ENCODE results near the gene KCNJ10.

The KCNJ10 gene

GRCh38 chr1:160007577-160008200 lies 62.3 kb downstream of the KCNJ10 start:
- DNase-seq (ENCODE audit: low read depth, low spot score): peak; percentile 36
- no peak overlapping the region for H3K4me3 ChIP-seq (ENCODE audit: low read length)

- DNase-seq (ENCODE audit: low read depth, low spot score): peak; percentile 71
- H3K4me3 ChIP-seq (ENCODE audit: low read length): no peak overlapping the region
These were observed 63.5 kb downstream of the KCNJ10 start for GRCh38 chr1:160006312-160006940.

GRCh38 chr1:160005070-160005469 lies 64.9 kb downstream of the KCNJ10 start:
- DNase-seq (ENCODE audit: low read depth, low spot score): no peak
- H3K4me3 ChIP-seq (ENCODE audit: low read length): no peak overlapping the region

GRCh38 chr1:160004425-160004824 lies 65.5 kb downstream of the KCNJ10 start:
- DNase-seq (ENCODE audit: low read depth, low spot score): no peak
- H3K4me3 ChIP-seq (ENCODE audit: low read length): no peak overlapping the region

GRCh38 chr1:160004001-160004400 lies 66.0 kb downstream of the KCNJ10 start:
- no peak overlapping the region for H3K4me3 ChIP-seq (ENCODE audit: low read length)
- DNase-seq (ENCODE audit: low read depth, low spot score): no peak

- no peak for DNase-seq (ENCODE audit: low read depth, low spot score)
- no peak overlapping the region for H3K4me3 ChIP-seq (ENCODE audit: low read length)
These were observed 68.5 kb downstream of the KCNJ10 start for GRCh38 chr1:160001440-160001839.

GRCh38 chr1:159999204-159999603 lies 70.8 kb downstream of the KCNJ10 start:
- no peak for DNase-seq (ENCODE audit: low read depth, low spot score)
- H3K4me3 ChIP-seq (ENCODE audit: low read length): no peak overlapping the region

GRCh38 chr1:159996653-159997052 lies 73.3 kb downstream of the KCNJ10 start:
- DNase-seq (ENCODE audit: low read depth, low spot score): no peak

GRCh38 chr1:159994896-159995295 lies 75.1 kb downstream of the KCNJ10 start:
- no peak for DNase-seq (ENCODE audit: low read depth, low spot score)

More at GRCh38 chr1:159996653-159997052, 73.3 kb downstream of the KCNJ10 start:
- no peak overlapping the region for H3K4me3 ChIP-seq (ENCODE audit: low read length)

GRCh38 chr1:159993911-159994310 lies 76.0 kb downstream of the KCNJ10 start:
- DNase-seq (ENCODE audit: low read depth, low spot score): no peak
- no peak overlapping the region for H3K4me3 ChIP-seq (ENCODE audit: low read length)

More at GRCh38 chr1:159994896-159995295, 75.1 kb downstream of the KCNJ10 start:
- H3K4me3 ChIP-seq (ENCODE audit: low read length): no peak overlapping the region

- no peak for DNase-seq (ENCODE audit: low read depth, low spot score)
- H3K4me3 ChIP-seq (ENCODE audit: low read length): no peak overlapping the region
These were observed 77.8 kb downstream of the KCNJ10 start for GRCh38 chr1:159992161-159992560.

- peak; percentile 35 for DNase-seq (ENCODE audit: low read depth, low spot score)
- no peak overlapping the region for H3K4me3 ChIP-seq (ENCODE audit: low read length)
These were observed 78.4 kb downstream of the KCNJ10 start for GRCh38 chr1:159991513-159991912.

- DNase-seq (ENCODE audit: low read depth, low spot score): no peak
These were observed 80.0 kb downstream of the KCNJ10 start for GRCh38 chr1:159990005-159990404.

GRCh38 chr1:159989581-159989980 lies 80.4 kb downstream of the KCNJ10 start:
- H3K4me3 ChIP-seq (ENCODE audit: low read length): no peak overlapping the region
- DNase-seq (ENCODE audit: low read depth, low spot score): no peak

More at GRCh38 chr1:159990005-159990404, 80.0 kb downstream of the KCNJ10 start:
- no peak overlapping the region for H3K4me3 ChIP-seq (ENCODE audit: low read length)

- no peak for DNase-seq (ENCODE audit: low read depth, low spot score)
- H3K4me3 ChIP-seq (ENCODE audit: low read length): no peak overlapping the region
These were observed 82.0 kb downstream of the KCNJ10 start for GRCh38 chr1:159988006-159988405.

GRCh38 chr1:159987186-159987585 lies 82.8 kb downstream of the KCNJ10 start:
- DNase-seq (ENCODE audit: low read depth, low spot score): no peak
- no peak overlapping the region for H3K4me3 ChIP-seq (ENCODE audit: low read length)

GRCh38 chr1:159986531-159986930 lies 83.4 kb downstream of the KCNJ10 start:
- no peak for DNase-seq (ENCODE audit: low read depth, low spot score)
- no peak overlapping the region for H3K4me3 ChIP-seq (ENCODE audit: low read length)

- no peak overlapping the region for H3K4me3 ChIP-seq (ENCODE audit: low read length)
- DNase-seq (ENCODE audit: low read depth, low spot score): no peak
These were observed 83.9 kb downstream of the KCNJ10 start for GRCh38 chr1:159986093-159986492.

- no peak for DNase-seq (ENCODE audit: low read depth, low spot score)
These were observed 84.5 kb downstream of the KCNJ10 start for GRCh38 chr1:159985473-159985872.

GRCh38 chr1:159983681-159984080 lies 86.3 kb downstream of the KCNJ10 start:
- H3K4me3 ChIP-seq (ENCODE audit: low read length): no peak overlapping the region
- DNase-seq (ENCODE audit: low read depth, low spot score): no peak

More at GRCh38 chr1:159985473-159985872, 84.5 kb downstream of the KCNJ10 start:
- H3K4me3 ChIP-seq (ENCODE audit: low read length): no peak overlapping the region

- no peak overlapping the region for H3K4me3 ChIP-seq (ENCODE audit: low read length)
- no peak for DNase-seq (ENCODE audit: low read depth, low spot score)
These were observed 87.7 kb downstream of the KCNJ10 start for GRCh38 chr1:159982280-159982679.

All from Jurkat, Clone E6-1 (cell line).